ENCODE results near the gene GZMM. TPM values are rescaled to one million over a fixed set of nuclear protein-coding genes. Genes with fewer than 3 reads are reported as not detected.
A peak's percentile ranks its signal among the peaks of the same experiment; 100 is the strongest.

GZMM gene
- total RNA-seq, 4 donors from 2014 or later: 2.8 to 4.0 TPM; not detected in 2

DNA sequence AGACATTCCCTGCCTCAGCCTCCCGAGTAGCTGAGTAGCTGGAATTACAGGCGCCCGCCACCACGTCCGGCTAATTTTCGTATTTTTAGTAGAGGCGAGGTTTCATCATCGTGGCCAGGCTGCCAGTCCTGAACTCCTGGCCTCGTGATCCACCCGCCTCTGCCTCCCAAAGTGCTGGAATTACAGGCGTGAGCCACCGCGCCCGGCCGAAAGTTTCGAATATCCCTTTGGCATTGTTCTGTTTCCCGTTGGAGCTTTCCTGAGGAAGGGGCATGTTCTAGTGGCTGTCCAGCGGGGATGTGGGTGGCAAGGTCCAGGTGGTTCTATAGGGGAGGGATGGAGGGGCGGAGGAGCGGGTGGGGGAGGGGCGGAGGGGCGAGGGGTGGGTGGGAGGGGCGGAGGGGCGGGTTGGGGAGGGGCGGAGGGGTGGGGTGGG is 26.4 kb downstream of the GZMM start:
- H3K36me3 ChIP-seq: no peaks in the 10 kb centered on the region
- no peak overlapping the region for H3K27ac ChIP-seq
- no peak for TF ChIP-seq POLR2A (IDR thresholded peaks at IDR 0.05)
- TF ChIP-seq, protein P1, sequence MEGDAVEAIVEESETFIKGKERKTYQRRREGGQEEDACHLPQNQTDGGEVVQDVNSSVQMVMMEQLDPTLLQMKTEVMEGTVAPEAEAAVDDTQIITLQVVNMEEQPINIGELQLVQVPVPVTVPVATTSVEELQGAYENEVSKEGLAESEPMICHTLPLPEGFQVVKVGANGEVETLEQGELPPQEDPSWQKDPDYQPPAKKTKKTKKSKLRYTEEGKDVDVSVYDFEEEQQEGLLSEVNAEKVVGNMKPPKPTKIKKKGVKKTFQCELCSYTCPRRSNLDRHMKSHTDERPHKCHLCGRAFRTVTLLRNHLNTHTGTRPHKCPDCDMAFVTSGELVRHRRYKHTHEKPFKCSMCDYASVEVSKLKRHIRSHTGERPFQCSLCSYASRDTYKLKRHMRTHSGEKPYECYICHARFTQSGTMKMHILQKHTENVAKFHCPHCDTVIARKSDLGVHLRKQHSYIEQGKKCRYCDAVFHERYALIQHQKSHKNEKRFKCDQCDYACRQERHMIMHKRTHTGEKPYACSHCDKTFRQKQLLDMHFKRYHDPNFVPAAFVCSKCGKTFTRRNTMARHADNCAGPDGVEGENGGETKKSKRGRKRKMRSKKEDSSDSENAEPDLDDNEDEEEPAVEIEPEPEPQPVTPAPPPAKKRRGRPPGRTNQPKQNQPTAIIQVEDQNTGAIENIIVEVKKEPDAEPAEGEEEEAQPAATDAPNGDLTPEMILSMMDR (IDR thresholded peaks at IDR 0.05): no peak
- H3K9me3 ChIP-seq: no peaks in the 10 kb centered on the region
- no peaks in the 10 kb centered on the region for H3K27me3 ChIP-seq
- peaks cover 3 to 30% (median 13%) of the 10 kb centered on the region in 4 donors for H3K4me1 ChIP-seq
- no peak for DNase-seq
- no peak overlapping the region for H3K4me3 ChIP-seq

DNA sequence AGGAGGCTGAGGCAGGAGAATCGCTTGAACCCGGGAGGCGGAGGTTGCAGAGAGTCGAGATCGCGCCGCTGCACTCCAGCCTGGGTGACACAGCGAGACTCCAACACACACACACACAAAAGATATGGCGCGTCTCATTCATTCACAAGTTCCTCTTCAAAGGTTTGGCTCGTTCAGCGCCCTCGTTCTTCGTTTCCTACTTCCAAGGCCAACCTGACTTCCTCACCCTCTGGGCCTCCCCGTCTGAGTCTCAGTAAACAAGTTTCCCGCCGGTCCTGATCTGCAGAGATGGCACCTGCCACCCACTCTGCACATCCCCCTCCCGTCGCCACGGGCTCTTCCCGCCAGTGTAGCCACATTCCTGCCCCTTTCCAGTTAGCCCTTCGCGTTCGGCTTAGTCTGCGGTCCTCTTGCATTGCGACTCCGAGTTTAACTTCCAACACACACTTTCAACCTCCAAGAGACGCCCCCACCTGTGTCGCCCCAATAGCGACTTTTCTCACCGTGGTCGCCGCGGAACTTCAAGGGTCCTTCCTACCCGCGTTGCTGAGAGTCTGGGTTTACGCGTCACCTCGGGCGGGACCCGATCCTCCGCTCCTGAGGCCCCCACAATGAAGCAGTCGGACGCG is 27.2 kb downstream of the GZMM start:
- DNase-seq: peak; percentile 67 to 72 (median 68)
- H3K36me3 ChIP-seq: no peaks in the 10 kb centered on the region
- H3K4me1 ChIP-seq: peaks cover 3 to 38% (median 19%) of the 10 kb centered on the region in 4 donors
- no peak for TF ChIP-seq POLR2A (IDR thresholded peaks at IDR 0.05)
- TF ChIP-seq, protein P1 (IDR thresholded peaks at IDR 0.05): no peak
- no peaks in the 10 kb centered on the region for H3K27me3 ChIP-seq
- H3K9me3 ChIP-seq: no peaks in the 10 kb centered on the region
- H3K27ac ChIP-seq: peak overlapping the region; percentile 82 to 92 (median 88)
- peak overlapping the region; percentile 90 to 98 (median 92) for H3K4me3 ChIP-seq

DNA sequence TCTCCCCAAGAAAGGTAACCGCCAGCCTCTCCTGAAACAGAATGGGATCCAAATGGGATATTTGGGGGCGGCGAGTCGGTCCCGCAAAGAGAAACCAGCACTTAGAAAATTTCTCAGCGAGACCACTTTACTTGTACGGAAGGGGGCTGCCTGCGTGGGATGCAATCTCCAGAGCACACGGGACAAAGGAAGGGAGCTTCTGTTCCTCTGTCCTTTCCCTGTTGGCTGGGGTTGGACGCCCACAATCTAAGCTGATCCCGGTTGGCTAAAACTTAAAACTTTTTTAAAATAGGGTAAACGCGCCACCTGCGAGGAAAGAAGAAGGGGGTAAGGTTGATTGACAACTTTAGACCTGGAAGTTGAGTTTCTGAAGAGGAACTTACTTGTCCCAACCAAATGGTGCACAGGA is 27.7 kb downstream of the GZMM start:
- Histone ChIP-seq H3K27me3 (no peaks in the 10 kb centered on the region), H3K36me3 (no peaks in the 10 kb centered on the region), H3K4me1 (peaks cover 3 to 42% (median 19%) of the 10 kb centered on the region in 4 donors), H3K9me3 (no peaks in the 10 kb centered on the region), H3K27ac (peak overlapping the region; percentile 82 to 92 (median 88)), H3K4me3 (peak overlapping the region; percentile 90 to 98 (median 92))
- TF ChIP-seq, protein P1 (IDR thresholded peaks at IDR 0.05): no peak
- TF ChIP-seq POLR2A (IDR thresholded peaks at IDR 0.05): no peak
- DNase-seq: peak in 1 of 3 donors; percentile 34

DNA sequence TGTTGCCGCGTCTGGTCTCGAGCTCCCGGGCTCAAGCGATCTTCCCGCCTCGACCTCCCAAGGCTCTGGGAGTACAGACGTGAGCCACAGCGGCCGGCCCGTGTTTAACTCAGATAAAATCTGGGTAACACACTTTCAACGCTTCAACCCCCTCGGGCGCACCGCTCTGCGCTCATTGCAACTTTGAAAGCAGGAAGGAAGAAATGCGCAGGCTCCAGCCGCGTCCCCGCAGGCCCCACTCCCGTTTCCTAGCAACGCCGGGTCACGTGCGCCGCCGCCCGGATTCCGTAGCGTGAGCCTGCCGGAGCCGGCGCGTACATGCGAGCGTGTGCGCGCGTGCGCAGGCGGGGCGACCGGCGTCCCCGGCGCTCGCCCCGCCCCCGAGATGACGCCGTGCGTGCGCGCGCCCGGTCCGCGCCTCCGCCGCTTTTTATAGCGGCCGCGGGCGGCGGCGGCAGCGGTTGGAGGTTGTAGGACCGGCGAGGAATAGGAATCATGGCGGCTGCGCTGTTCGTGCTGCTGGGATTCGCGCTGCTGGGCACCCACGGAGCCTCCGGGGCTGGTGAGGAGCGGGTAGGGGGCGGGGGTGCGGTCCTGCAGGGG is 28.4 kb downstream of the GZMM start, which contains the start of gene BSG:
Gene BSG (plus strand): TSS at position 457 of the 603 bp plus-strand sequence. CDS start 39 bp downstream, at position 496.
- peaks cover 3 to 42% (median 19%) of the 10 kb centered on the region in 4 donors for H3K4me1 ChIP-seq
- H3K27me3 ChIP-seq: no peaks in the 10 kb centered on the region
- peak within 1 kb of the TSS; percentile 82 to 92 (median 88) for H3K27ac ChIP-seq
- no peaks in the 10 kb centered on the region for H3K36me3 ChIP-seq
- peak; percentile 97 to 99 (median 99) for DNase-seq
- H3K9me3 ChIP-seq: no peaks in the 10 kb centered on the region
- TF ChIP-seq, protein P1 (IDR thresholded peaks at IDR 0.05): no peak
- peak; percentile 93 to 96 for TF ChIP-seq POLR2A (IDR thresholded peaks at IDR 0.05)
- H3K4me3 ChIP-seq: peak within 1 kb of the TSS; percentile 90 to 98 (median 92)

DNA sequence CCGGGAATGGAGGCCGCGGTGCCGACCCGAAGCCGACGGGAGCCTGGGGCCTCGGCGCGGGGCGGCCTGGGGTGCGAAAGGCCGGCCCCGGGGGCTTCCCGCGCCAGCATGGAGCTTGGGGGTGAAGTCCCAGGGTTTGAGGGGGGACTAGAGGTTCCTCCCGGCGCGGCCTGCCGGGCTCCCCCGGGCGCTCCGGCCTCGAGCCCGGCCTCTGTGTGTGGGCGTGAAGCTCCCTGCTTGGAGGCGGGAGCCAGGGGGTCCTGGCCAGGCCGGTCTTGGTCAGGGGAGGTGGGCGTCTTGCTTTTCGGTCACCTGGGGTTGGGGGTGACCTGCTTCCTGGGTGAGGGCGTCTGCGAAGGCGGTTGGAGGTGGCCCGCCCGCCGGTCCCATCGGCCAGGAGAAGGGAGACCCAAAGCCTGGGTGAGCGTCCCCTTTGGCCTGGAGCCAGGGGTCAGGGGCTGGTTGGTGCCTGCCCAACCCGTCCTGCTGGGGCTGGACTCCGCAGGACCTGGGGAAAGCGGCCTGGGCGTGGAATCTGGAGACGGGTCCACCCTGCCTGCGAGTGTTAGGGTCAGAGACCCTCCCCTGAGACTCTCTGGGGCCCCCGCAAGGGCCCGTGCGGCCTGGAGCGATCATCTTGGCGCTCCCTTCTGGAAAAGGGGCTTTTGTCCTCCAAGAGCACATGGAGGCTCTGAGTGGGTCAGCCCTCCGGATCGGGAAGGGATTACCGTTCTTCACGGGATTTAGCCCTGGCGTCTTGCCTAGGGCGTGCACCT is 29.1 kb downstream of the GZMM start:
- H3K27ac ChIP-seq: peak overlapping the region; percentile 82 to 92 (median 88)
- no peaks in the 10 kb centered on the region for H3K27me3 ChIP-seq
- H3K9me3 ChIP-seq: no peaks in the 10 kb centered on the region
- peak in 2 of 3 donors; percentile 60 to 68 for DNase-seq
- peaks cover 3 to 42% (median 19%) of the 10 kb centered on the region in 4 donors for H3K4me1 ChIP-seq
- TF ChIP-seq, protein P1 (IDR thresholded peaks at IDR 0.05): peak in 3 of 6 experiments; percentile 10 to 19 (median 13)
- no peak for TF ChIP-seq POLR2A (IDR thresholded peaks at IDR 0.05)
- peak overlapping the region; percentile 90 to 98 (median 92) for H3K4me3 ChIP-seq
- H3K36me3 ChIP-seq: no peaks in the 10 kb centered on the region

All from Peyer's patch (tissue), 4 donors.